ENCODE measurements around the gene UNK.

DNA sequence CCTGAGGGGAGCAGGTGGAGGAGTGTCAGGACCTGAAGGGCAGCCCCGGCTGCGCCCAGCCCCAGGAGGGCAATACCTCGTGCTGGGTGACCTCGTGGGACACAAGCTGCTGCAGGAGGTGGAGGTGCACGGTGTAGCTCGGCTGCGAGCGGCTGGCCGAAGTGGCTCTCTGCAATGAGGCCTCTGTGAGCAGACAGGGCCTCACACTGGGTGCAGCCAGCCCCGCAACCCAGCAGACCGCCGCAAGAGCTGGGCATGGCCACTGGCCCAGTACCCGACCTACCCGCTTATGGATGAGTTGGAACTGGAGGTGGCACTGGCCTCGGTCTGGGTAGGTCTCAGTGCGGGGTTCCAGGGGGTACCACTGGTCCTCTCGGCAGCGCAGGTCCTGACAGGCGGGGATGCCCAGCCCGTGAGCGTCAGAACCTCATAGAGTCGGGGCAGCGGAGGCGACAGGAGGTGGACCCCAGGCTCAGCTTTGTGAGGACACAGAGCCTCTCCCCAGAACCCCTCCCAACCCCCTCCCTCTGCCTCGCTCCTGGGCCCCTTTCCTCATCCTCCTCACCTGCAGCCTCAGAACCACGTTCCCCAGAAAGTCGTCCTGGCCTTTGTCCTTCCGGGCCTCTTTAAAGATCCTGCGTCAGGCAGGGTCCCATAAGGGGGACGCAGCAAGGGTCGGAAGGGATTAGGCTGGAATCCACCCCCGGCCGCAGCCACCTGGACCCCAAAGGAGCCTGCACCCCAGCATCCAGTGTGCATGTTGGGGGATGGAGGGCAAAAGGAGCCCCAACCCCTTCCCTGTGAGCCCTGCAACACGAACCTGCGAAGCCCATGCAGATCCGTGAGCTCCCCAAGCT lies 55.6 kb downstream of the UNK start:
- no peak for TF ChIP-seq POLR2AphosphoS5 (IDR thresholded peaks at IDR 0.05; ENCODE audit: low read depth, low read length)
- no peak for TF ChIP-seq SIN3A (IDR thresholded peaks at IDR 0.05; ENCODE audit: borderline replicate concordance, insufficient read depth, low read length)
